Activated CD8-positive, alpha-beta T cell treated with anti-CD3 and anti-CD28 coated beads, Interleukin-2, amount 10 ng/mL, durations not matched to agents 7 days and 5 days (primary cell): Measurements from ENCODE around the gene KCNIP3. TPM values are rescaled to one million over a fixed set of nuclear protein-coding genes. Genes with fewer than 3 reads are reported as not detected.
A peak's percentile ranks its signal among the peaks of the same experiment; 100 is the strongest.

Source experiments
- ATAC-seq: fragments of 150-1000 bp; cut with Tn5 transposase; one replicate; pipeline ENCODE4 v1.10.0; 2021; ENCODE audit warnings: moderate library complexity
- CTCF ChIA-PET: fragments of 350-600 bp; sonication (Branson Sonifier 250); formaldehyde crosslinking; loops from one replicate; lab custom pipeline; 2021; ENCODE audit warnings: antibody characterized with exemption; lab: Charles Lee
- POLR2A ChIA-PET: fragments of 350-600 bp; sonication (Branson Sonifier 250); formaldehyde crosslinking; loops from one replicate; lab custom pipeline; 2021; ENCODE audit warnings: antibody characterized with exemption; lab: Charles Lee
- DNase-seq: peaks from one replicate; pipeline ENCODE4 v3.0.0-alpha.2; 2020
- H3K27ac Mint-ChIP-seq: one replicate; pipeline ENCODE4 v1.8.0; 2021; ENCODE audit warnings: mild to moderate bottlenecking, mixed read lengths
- H3K27me3 Mint-ChIP-seq: one replicate; pipeline ENCODE4 v1.8.0; 2021; ENCODE audit warnings: low read depth, mixed read lengths
- H3K36me3 Mint-ChIP-seq: one replicate; pipeline ENCODE4 v1.8.0; 2021; ENCODE audit warnings: low read depth, mixed read lengths
- H3K4me1 Mint-ChIP-seq: one replicate; pipeline ENCODE4 v1.8.0; 2021; ENCODE audit warnings: low read depth, mixed read lengths
- H3K4me3 Mint-ChIP-seq: one replicate; pipeline ENCODE4 v1.8.0; 2021; ENCODE audit warnings: mild to moderate bottlenecking, mixed read lengths
- H3K9me3 Mint-ChIP-seq: one replicate; pipeline ENCODE4 v1.8.0; 2022; ENCODE audit warnings: mixed read lengths; ENCODE audit not compliant: insufficient read depth
- total RNA-seq, 2 experiments: library from RNA; stranded (reverse); gene quantifications; one replicate each; pipeline ENCODE4 v1.2.3, GENCODE V29; 2021

The KCNIP3 gene
- total RNA-seq, 2 experiments from 2014 or later = not detected

GRCh38 chr2:95287806-95288205, 9.3 kb upstream of the KCNIP3 start:
- POLR2A ChIA-PET = no interaction called here
- peaks cover 2% of the 10 kb centered on the region for H3K36me3 Mint-ChIP-seq
- ATAC-seq (no peak), DNase-seq (no peak)
- H3K4me3 Mint-ChIP-seq = no peak overlapping the region
- H3K27ac Mint-ChIP-seq = no peak overlapping the region
- CTCF ChIA-PET = no interaction called here
- H3K4me1 Mint-ChIP-seq = no peaks in the 10 kb centered on the region
- peaks cover 15% of the 10 kb centered on the region for H3K9me3 Mint-ChIP-seq
- H3K27me3 Mint-ChIP-seq = no peaks in the 10 kb centered on the region

DNA sequence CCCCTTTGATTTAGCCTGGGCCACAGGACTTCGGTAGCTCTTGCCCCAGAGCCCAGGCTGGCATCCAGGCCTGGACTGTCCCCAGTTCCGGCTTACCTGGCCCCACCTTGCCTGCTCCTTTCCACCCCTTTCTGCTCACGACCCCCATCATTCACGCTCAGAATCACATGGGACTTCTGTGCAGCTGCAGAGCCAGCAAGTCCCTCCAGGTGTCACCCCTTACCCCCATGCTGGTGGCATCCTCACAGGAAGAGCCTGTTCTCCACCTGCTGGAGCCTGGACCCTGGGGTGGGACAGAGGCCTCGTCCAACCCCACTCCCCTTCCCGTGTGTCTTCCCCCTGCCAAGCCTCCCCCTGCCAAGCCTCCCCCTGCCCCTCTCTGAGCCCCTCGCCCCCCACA, 7.9 kb upstream of the KCNIP3 start:
- Mint-ChIP-seq H3K27me3 (no peaks in the 10 kb centered on the region), H3K9me3 (peaks cover 15% of the 10 kb centered on the region), H3K27ac (no peak overlapping the region), H3K4me3 (no peak overlapping the region), H3K4me1 (no peaks in the 10 kb centered on the region), H3K36me3 (peaks cover 2% of the 10 kb centered on the region)
- POLR2A ChIA-PET = no interaction called here
- CTCF ChIA-PET = no interaction called here
- ATAC-seq (no peak), DNase-seq (no peak)

DNA sequence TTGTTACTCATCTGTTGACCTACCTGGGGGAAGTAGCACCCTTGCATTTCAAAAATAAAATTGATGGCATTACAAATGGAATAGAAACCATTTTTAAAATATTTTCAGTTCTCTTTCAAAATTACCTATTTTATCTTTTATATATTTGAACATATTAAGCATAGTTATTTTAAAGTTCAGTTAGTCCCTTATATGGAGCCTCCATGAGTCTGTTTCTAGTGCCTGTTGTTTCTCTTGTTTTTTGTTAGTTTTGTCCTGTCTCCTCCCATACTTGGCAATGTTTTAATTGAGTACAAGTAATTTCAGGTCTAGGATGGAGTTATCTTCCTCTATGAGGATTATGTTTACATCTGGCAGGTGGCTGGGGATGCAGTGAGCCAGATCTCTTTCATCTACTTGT, 5.9 kb upstream of the KCNIP3 start:
- POLR2A ChIA-PET = no interaction called here
- no peaks in the 10 kb centered on the region for H3K27me3 Mint-ChIP-seq
- no peak overlapping the region for H3K4me3 Mint-ChIP-seq
- H3K27ac Mint-ChIP-seq = no peak overlapping the region
- CTCF ChIA-PET = no interaction called here
- H3K9me3 Mint-ChIP-seq = peaks cover 15% of the 10 kb centered on the region
- DNase-seq (no peak), ATAC-seq (no peak)
- H3K4me1 Mint-ChIP-seq = no peaks in the 10 kb centered on the region
- peaks cover 2% of the 10 kb centered on the region for H3K36me3 Mint-ChIP-seq

DNA sequence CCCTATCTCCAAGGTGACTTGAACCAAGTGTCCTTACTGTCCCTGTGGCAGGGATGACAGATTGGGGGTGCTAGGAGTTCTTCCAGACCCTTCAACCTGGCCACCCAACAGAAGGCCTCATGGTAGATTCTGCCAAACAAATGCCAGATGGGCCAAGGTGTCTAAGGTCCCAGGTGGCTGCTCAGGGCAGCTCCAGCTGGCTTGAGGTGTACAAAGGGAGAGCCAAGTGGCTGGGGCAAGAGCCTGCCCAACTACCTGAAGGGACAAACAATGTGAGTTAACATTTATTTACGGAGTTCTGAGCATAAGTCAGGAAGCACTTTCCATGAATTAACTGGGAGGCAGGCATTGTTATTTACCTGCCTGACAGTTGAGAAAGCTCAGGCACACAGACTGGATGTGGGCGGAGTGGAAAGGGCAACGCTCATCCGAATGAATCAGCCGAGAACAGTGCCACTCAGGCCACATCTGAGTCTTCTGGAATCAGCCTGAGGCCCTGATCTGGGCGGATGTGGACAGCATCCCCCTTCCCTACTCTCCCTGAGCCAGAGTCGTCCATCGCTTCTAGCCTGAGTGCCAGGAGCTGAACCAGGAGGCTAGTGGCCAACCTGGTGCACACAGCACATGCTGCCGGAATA, 4.4 kb upstream of the KCNIP3 start:
- H3K27ac Mint-ChIP-seq = no peak overlapping the region
- no peaks in the 10 kb centered on the region for H3K4me1 Mint-ChIP-seq
- ChIA-PET POLR2A (no interaction called here), CTCF (no interaction called here)
- DNase-seq (no peak), ATAC-seq (no peak)
- no peaks in the 10 kb centered on the region for H3K27me3 Mint-ChIP-seq
- peaks cover 15% of the 10 kb centered on the region for H3K9me3 Mint-ChIP-seq
- no peak overlapping the region for H3K4me3 Mint-ChIP-seq
- peaks cover 2% of the 10 kb centered on the region for H3K36me3 Mint-ChIP-seq

- Mint-ChIP-seq H3K9me3 (peaks cover 15% of the 10 kb centered on the region), H3K4me1 (no peaks in the 10 kb centered on the region), H3K36me3 (peaks cover 2% of the 10 kb centered on the region), H3K4me3 (no peak overlapping the region), H3K27ac (no peak overlapping the region), H3K27me3 (peaks cover 2% of the 10 kb centered on the region)
- ATAC-seq (no peak), DNase-seq (no peak)
- CTCF ChIA-PET = no interaction called here
- POLR2A ChIA-PET = no interaction called here
Observed at GRCh38 chr2:95294579-95295250, 2.4 kb upstream of the KCNIP3 start.

DNA sequence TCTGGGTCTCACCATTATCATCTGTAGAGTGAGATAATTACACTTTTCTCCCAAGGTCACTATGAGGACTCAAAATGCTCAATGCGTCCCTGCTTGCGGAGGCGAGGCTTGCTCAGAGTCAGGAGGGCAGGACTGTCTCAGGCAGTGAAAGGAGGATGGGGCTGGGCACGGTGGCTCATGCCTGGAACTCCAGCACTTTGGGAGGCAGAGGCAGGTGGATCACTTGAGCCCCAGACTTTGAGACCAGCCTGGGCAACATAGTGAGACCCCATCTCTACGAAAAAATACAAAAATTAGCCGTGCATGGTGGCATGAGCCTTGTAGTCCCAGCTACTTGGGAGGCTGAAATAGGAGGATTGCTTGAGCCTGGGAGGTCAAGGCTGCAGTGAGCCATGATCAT, 1.8 kb upstream of the KCNIP3 start:
- no peak overlapping the region for H3K27ac Mint-ChIP-seq
- H3K9me3 Mint-ChIP-seq = peaks cover 13% of the 10 kb centered on the region
- no peak overlapping the region for H3K4me3 Mint-ChIP-seq
- DNase-seq = no peak
- no peak for ATAC-seq
- ChIA-PET POLR2A (no interaction called here), CTCF (no interaction called here)
- H3K36me3 Mint-ChIP-seq = peaks cover 2% of the 10 kb centered on the region
- no peaks in the 10 kb centered on the region for H3K4me1 Mint-ChIP-seq
- peaks cover 2% of the 10 kb centered on the region for H3K27me3 Mint-ChIP-seq

GRCh38 chr2:95296011-95296410, 1.1 kb upstream of the KCNIP3 start:
- H3K27me3 Mint-ChIP-seq = peaks cover 2% of the 10 kb centered on the region
- POLR2A ChIA-PET = no interaction called here
- peaks cover 10% of the 10 kb centered on the region for H3K9me3 Mint-ChIP-seq
- no peak overlapping the region for H3K4me3 Mint-ChIP-seq
- no peaks in the 10 kb centered on the region for H3K4me1 Mint-ChIP-seq
- CTCF ChIA-PET = no interaction called here
- DNase-seq (no peak), ATAC-seq (no peak)
- H3K27ac Mint-ChIP-seq = no peak overlapping the region
- peaks cover 2% of the 10 kb centered on the region for H3K36me3 Mint-ChIP-seq

GRCh38 chr2:95297639-95298395, 670 bp downstream of the KCNIP3 start:
- ATAC-seq (no peak), DNase-seq (no peak)
- H3K27me3 Mint-ChIP-seq = peaks cover 2% of the 10 kb centered on the region
- no peak overlapping the region for H3K4me3 Mint-ChIP-seq
- no peaks in the 10 kb centered on the region for H3K36me3 Mint-ChIP-seq
- H3K4me1 Mint-ChIP-seq = no peaks in the 10 kb centered on the region
- H3K27ac Mint-ChIP-seq = peak overlapping the region; percentile 36
- CTCF ChIA-PET = no interaction called here
- POLR2A ChIA-PET = no interaction called here
- H3K9me3 Mint-ChIP-seq = no peaks in the 10 kb centered on the region

DNA sequence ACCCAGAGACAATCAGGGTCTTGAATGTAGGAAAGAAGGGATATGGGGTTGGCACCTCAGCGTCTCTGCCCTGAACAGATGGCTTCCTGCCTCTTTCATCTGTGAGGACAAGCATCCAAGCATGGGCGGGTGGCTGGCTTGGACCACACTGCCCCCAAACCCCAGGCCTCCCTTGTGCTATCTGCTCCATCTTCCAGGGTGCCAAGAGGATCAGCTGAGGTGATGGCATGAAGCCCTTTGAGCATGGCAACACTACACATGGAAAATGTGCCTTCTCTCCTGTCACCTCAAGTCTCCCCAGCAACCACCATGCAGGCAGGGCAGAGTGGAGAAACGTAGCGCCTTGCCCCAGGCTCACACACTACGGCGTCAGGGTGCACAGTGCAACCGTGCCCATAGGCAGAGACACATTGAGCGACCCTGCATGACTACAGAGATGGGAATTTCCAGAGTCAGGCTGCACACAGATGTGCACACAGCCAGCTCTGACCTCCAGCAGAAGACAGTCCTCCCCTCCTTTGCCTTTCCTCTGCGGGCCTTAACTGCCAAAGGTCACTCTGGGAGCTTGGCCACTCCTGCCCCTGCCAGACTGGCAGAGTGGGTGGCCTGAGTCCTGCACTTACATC, 1.5 kb downstream of the KCNIP3 start:
- Mint-ChIP-seq H3K4me1 (no peaks in the 10 kb centered on the region), H3K36me3 (no peaks in the 10 kb centered on the region), H3K27me3 (peaks cover 2% of the 10 kb centered on the region), H3K27ac (no peak overlapping the region), H3K4me3 (no peak overlapping the region), H3K9me3 (no peaks in the 10 kb centered on the region)
- no peak for DNase-seq
- ATAC-seq = no peak
- ChIA-PET CTCF (no interaction called here), POLR2A (no interaction called here)

DNA sequence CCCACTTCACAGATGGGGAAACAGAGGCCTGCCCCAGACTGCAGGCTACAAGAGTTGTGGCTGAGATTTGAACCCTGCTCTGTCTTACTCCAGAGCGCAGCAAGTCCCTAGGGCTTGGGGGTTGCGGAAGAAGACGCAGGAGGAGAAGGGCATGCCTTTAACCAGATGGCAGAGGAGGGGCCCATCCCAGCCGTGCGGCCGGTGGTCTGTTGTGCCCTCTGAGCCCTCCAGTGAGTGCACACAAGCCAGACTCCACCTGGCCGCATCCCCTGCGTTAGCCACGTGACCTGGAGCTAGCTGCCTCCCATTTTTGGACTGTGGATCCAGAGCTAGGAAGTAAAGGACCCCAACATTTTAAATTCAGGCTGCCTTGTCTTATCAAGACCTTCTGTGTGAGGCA, 2.8 kb downstream of the KCNIP3 start:
- Mint-ChIP-seq H3K27ac (no peak overlapping the region), H3K9me3 (no peaks in the 10 kb centered on the region), H3K36me3 (no peaks in the 10 kb centered on the region), H3K4me1 (no peaks in the 10 kb centered on the region), H3K4me3 (no peak overlapping the region), H3K27me3 (peaks cover 2% of the 10 kb centered on the region)
- ChIA-PET CTCF (no interaction called here), POLR2A (no interaction called here)
- ATAC-seq (no peak), DNase-seq (no peak)

DNA sequence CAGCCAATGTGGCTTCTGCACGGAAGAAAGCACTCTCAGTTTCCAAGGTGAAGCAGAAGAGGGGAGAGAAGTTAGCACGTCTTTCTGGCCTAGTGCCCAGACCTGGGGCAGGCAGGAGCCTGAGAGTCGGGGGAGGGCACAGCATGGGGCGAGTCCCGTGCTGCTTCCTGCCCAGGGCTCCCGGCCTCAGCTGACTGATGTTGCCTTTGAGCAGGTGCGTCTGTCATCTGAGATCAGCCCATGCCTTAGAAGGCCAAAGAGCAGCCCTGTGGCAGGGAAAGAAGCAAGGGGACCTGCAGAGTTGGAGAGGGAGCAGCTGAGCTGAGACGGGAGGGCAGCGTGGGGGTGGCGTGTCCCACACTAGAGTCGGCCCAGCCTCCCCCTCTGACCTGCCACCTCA, 3.3 kb downstream of the KCNIP3 start:
- no peaks in the 10 kb centered on the region for H3K36me3 Mint-ChIP-seq
- DNase-seq (no peak), ATAC-seq (no peak)
- H3K4me3 Mint-ChIP-seq = no peak overlapping the region
- ChIA-PET POLR2A (no interaction called here), CTCF (no interaction called here)
- H3K27me3 Mint-ChIP-seq = peaks cover 2% of the 10 kb centered on the region
- H3K9me3 Mint-ChIP-seq = no peaks in the 10 kb centered on the region
- H3K4me1 Mint-ChIP-seq = no peaks in the 10 kb centered on the region
- H3K27ac Mint-ChIP-seq = no peak overlapping the region

DNA sequence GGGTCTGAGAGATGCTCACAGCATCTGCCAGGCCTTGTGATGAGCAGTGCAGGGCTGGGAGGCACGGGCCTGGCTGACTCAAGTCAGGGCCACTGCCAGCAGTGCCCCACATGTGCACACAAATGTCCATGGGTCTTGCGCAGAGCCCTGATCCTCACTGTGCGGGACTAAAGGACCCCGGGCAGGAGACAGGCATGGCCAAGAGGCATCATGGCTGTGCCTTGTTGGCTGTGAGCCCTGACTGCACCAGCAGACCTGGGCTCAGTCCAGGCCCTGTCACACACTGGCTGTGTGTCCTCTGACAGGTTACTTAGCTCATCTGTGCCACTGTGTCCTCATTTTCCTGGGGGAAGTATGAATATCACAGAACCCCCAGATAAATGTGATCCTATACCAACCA, 4.0 kb downstream of the KCNIP3 start:
- Mint-ChIP-seq H3K27me3 (peaks cover 2% of the 10 kb centered on the region), H3K4me1 (no peaks in the 10 kb centered on the region), H3K4me3 (no peak overlapping the region), H3K36me3 (no peaks in the 10 kb centered on the region), H3K27ac (no peak overlapping the region), H3K9me3 (no peaks in the 10 kb centered on the region)
- ChIA-PET CTCF (no interaction called here), POLR2A (interaction anchor here (1.0 kb wide), 1 partner anchor 16 kb away, joined by 3 read pairs; no protein-coding TSS in a partner anchor)
- ATAC-seq (no peak), DNase-seq (no peak)
